HepG2 (cell line): ENCODE results near the gene HSD17B8. TPM values are rescaled to one million over a fixed set of nuclear protein-coding genes. Genes with fewer than 3 reads are reported as not detected.

Source experiments
- ATAC-seq: fragments of 200-7000 bp; cut with Tn5 transposase; 3 replicates; pipeline ENCODE4 v1.9.1; 2020; ENCODE audit warnings: mild to moderate bottlenecking, moderate library complexity
- BruUV-seq: library from RNA; stranded (reverse); fragments of 400-500 nt; replicated peaks from 2 replicates; lab custom pipeline; 2021; lab: Mats Ljungman, UMichigan
- CTCF ChIA-PET: fragments of 300-600 bp; formaldehyde crosslinking; extraction: SDS; loops from one replicate; lab custom pipeline; 2021; ENCODE audit warnings: low total read pairs, inconsistent platforms, low intra/inter-chr PET ratio; lab: Yijun Ruan, JAX
- POLR2A ChIA-PET: fragments of 350-600 bp; sonication (Branson Sonifier 250); formaldehyde crosslinking; loops from one replicate; lab custom pipeline; 2020; ENCODE audit warnings: antibody characterized with exemption, inconsistent platforms; lab: Yijun Ruan, JAX
- DNase-seq: peaks from one replicate; pipeline ENCODE4 v3.0.0-alpha.2; 2015; ENCODE audit warnings: low spot score
- FAIRE-seq: peaks from 3 replicates; lab custom pipeline; 2011; peaks lifted over from hg19 to GRCh38; lab: Jason Lieb, UNC
- H2AFZ ChIP-seq: one replicate; pipeline ENCODE4 v1.6.1; 2011; ENCODE audit warnings: low read length, inconsistent platforms
- H3K27ac ChIP-seq: fragments of 300-600 bp; 3 replicates; pipeline ENCODE4 v1.8.0; 2011; ENCODE audit warnings: mixed run types, mild to moderate bottlenecking, mixed read lengths, low read length, inconsistent platforms; ENCODE audit not compliant: insufficient read depth; ENCODE audit errors: extremely low read length
- H3K27me3 ChIP-seq, 2 experiments: fragments of 200-600 bp in 1 of 2; 2 replicates in 1 of 2; 3 replicates in 1 of 2; pipeline versions ENCODE4 v1.6.0 to v1.8.0; 2011; ENCODE audit warnings: low read length in 2 of 2, mild to moderate bottlenecking in 2 of 2, moderate library complexity in 2 of 2, inconsistent platforms in 1 of 2; ENCODE audit not compliant: insufficient read depth in 2 of 2, control insufficient read depth in 1 of 2
- H3K36me3 ChIP-seq, 2 experiments: fragments of 200-600 bp in 1 of 2; replicated peaks in 1 of 2; 2 replicates in 1 of 2; 3 replicates in 1 of 2; pipeline versions ENCODE4 v1.5.1 to v1.8.0; 2011; ENCODE audit warnings: low read length in 2 of 2, inconsistent platforms in 1 of 2; ENCODE audit not compliant: insufficient read depth in 2 of 2, control insufficient read depth in 1 of 2
- H3K4me1 ChIP-seq: 2 replicates; pipeline ENCODE4 v1.5.1; 2012; ENCODE audit warnings: low read length, inconsistent platforms; ENCODE audit not compliant: insufficient read depth
- H3K4me2 ChIP-seq: 2 replicates; pipeline ENCODE4 v1.6.0; 2011; ENCODE audit warnings: low read depth, low read length, inconsistent platforms
- H3K4me3 ChIP-seq, 3 experiments: fragments of 200-600 bp in 1 of 3; sonication (generic), shearing (Covaris generic) in 1 of 3; replicated peaks in 1 of 3; 2 replicates each; pipeline ENCODE4 v1.5.1; 2011 to 2016; ENCODE audit warnings: low read length in 3 of 3, inconsistent platforms in 2 of 3, low read depth in 2 of 3, mild to moderate bottlenecking in 2 of 3, control low read depth in 1 of 3, mixed read lengths in 1 of 3; ENCODE audit not compliant: insufficient read depth in 1 of 3
- H3K79me2 ChIP-seq: one replicate; pipeline ENCODE4 v1.6.1; 2011; ENCODE audit warnings: low read length, inconsistent platforms; ENCODE audit not compliant: insufficient read depth
- H3K9ac ChIP-seq: 2 replicates; pipeline ENCODE4 v1.6.0; 2011; ENCODE audit warnings: mild to moderate bottlenecking, low read depth, low read length, inconsistent platforms; ENCODE audit not compliant: insufficient read depth
- H3K9me3 ChIP-seq: 2 replicates; pipeline ENCODE4 v1.5.1; 2012; ENCODE audit warnings: mild to moderate bottlenecking, low read length
- H4K20me1 ChIP-seq: 2 replicates; pipeline ENCODE4 v1.6.0; 2011; ENCODE audit warnings: inconsistent platforms, mild to moderate bottlenecking, low read length, moderate library complexity; ENCODE audit not compliant: insufficient read depth
- ATF7 ChIP-seq, 2 experiments: fragments of 450-650 bp in 1 of 2; sonication (generic) in 1 of 2; formaldehyde crosslinking in 1 of 2; IDR thresholded peaks; 2 replicates each; pipeline versions ENCODE4 v1.4.0 to v1.6.1; 2016 to 2020; ENCODE audit warnings: antibody characterized with exemption in 1 of 2, mild to moderate bottlenecking in 1 of 2, missing genetic modification reagents in 1 of 2
- CC2D1A ChIP-seq: sonication (generic); formaldehyde crosslinking; IDR thresholded peaks from 2 replicates; pipeline ENCODE4 v1.8.1; 2023; ENCODE audit warnings: mild to moderate bottlenecking, missing genetic modification reagents
- CREB1 ChIP-seq, 2 experiments: fragments of 450-650 bp in 1 of 2; IDR thresholded peaks; 2 replicates each; pipeline ENCODE4 v1.6.1; 2016 to 2017; ENCODE audit warnings: control low read depth in 1 of 2, mild to moderate bottlenecking in 1 of 2, missing compliant biosample characterization in 1 of 2, missing genetic modification characterization in 1 of 2
- CREBL2 ChIP-seq: sonication (generic); formaldehyde crosslinking; IDR thresholded peaks from 2 replicates; pipeline ENCODE4 v1.8.1; 2023; ENCODE audit warnings: missing genetic modification reagents, mild to moderate bottlenecking, borderline replicate concordance
- KLF12 ChIP-seq: sonication (generic); formaldehyde crosslinking; IDR thresholded peaks from 2 replicates; pipeline ENCODE4 v1.4.0; 2020; ENCODE audit warnings: missing genetic modification reagents, borderline replicate concordance
- MTF1 ChIP-seq: sonication (generic); formaldehyde crosslinking; IDR thresholded peaks from 2 replicates; pipeline ENCODE4 v1.5.0; 2020; ENCODE audit warnings: missing genetic modification reagents
- RAD51 ChIP-seq: fragments of 450-650 bp; IDR thresholded peaks from 2 replicates; pipeline ENCODE4 v1.6.1; 2016; ENCODE audit warnings: borderline replicate concordance
- USF2 ChIP-seq, 2 experiments: sonication (generic) in 1 of 2; formaldehyde crosslinking in 1 of 2; IDR thresholded peaks; 2 replicates each; pipeline versions ENCODE4 v1.5.1 to v1.6.1; 2011 to 2020; ENCODE audit warnings: borderline replicate concordance in 1 of 2, low read depth in 1 of 2, low read length in 1 of 2, mild to moderate bottlenecking in 1 of 2, missing genetic modification reagents in 1 of 2, moderate library complexity in 1 of 2
- ZNF121 ChIP-seq: sonication (generic); formaldehyde crosslinking; IDR thresholded peaks from 2 replicates; pipeline ENCODE4 v1.5.0; 2020; ENCODE audit warnings: mild to moderate bottlenecking, missing genetic modification reagents
- ZNF597 ChIP-seq: sonication (generic); formaldehyde crosslinking; IDR thresholded peaks from 2 replicates; pipeline ENCODE4 v1.5.0; 2020; ENCODE audit warnings: missing genetic modification reagents
- ZNF784 ChIP-seq: sonication (generic); formaldehyde crosslinking; IDR thresholded peaks from 2 replicates; pipeline ENCODE4 v1.5.1; 2020; ENCODE audit warnings: missing genetic modification reagents, mild to moderate bottlenecking, borderline replicate concordance
- WGBS: methylation state at CpG from one replicate; pipeline ENCODE4 v1.1.6; 2017; ENCODE audit warnings: low lambda C conversion rate; 5-methylcytosine and 5-hydroxymethylcytosine counted together
- in situ Hi-C: cut with HindIII; loops from 2 replicates; pipeline ENCODE4 v1.10.0; 2017; ENCODE audit warnings: low pct_unique_long_range_greater_than_20kb; ENCODE audit not compliant: extremely low pct_ligation_motif_present
- intact Hi-C: fragments of 100-400 bp; cut with micrococcal nuclease; formaldehyde crosslinking; loops from one replicate; pipeline ENCODE4 v1.10.0; 2022; ENCODE audit not compliant: unreplicated experiment
- polyA plus RNA-seq, 8 experiments: library from polyadenylated mRNA; depleted of rRNA in 3 of 8; stranded (reverse) in 7 of 8; unstranded in 1 of 8; fragments of >200 nt; fragmentation: Illumina TruSeq in 4 of 8; extraction: Trizol in 4 of 8; gene quantifications; 2 replicates each; pipeline versions ENCODE4 v1.2.1 to v1.2.3, GENCODE V29; 2011 to 2016; ENCODE audit warnings: low read depth in 4 of 8, missing spikeins in 1 of 8, mixed read lengths in 1 of 8; ENCODE audit not compliant: insufficient read depth in 1 of 8
- total RNA-seq, 5 experiments: library from RNA; depleted of rRNA; stranded (reverse); fragments of >200 nt; fragmentation: Illumina TruSeq; extraction: Trizol; gene quantifications; 2 replicates each; pipeline ENCODE4 v1.2.3, GENCODE V29; 2016; ENCODE audit warnings: low read depth in 1 of 5

Gene HSD17B8
- total and polyA plus RNA-seq, 2 of the 13 experiments (the other 11 are each of a cell fraction or from before 2014, with no cell fraction given), result 12.6 to 20.1 TPM

- TF ChIP-seq KLF12 (CRISPR knock-in tag) (no peak), ZNF784 (CRISPR knock-in tag) (no peak), ZNF597 (CRISPR knock-in tag) (no peak), ZNF121 (CRISPR knock-in tag) (no peak)
Observed at GRCh38 chr6:33164176-33164575, 40.3 kb upstream of the HSD17B8 start (continued).

- DNase-seq, result no peak
- H3K27ac ChIP-seq, result no peak overlapping the region
- no peak overlapping the region for H3K9ac ChIP-seq
- intact Hi-C loops, result no loop called here
- H4K20me1 ChIP-seq, result no peaks in the 10 kb centered on the region
- H3K4me2 ChIP-seq, result no peak overlapping the region
- CTCF ChIA-PET, result no interaction called here
- H3K79me2 ChIP-seq, result no peaks in the 10 kb centered on the region
- H2AFZ ChIP-seq, result no peak overlapping the region
- 48% methylated on average over 9 of the region's 14 CpGs for WGBS
- peaks cover 23% of the 10 kb centered on the region for H3K4me1 ChIP-seq
- peaks cover 6 to 23% of the 10 kb centered on the region in 2 experiments; a peak in 4 of 5 replicates for H3K27me3 ChIP-seq
- POLR2A ChIA-PET, result interaction anchor here (1.3 kb wide), 1 partner anchor 84 kb away, joined by 5 read pairs; no protein-coding TSS in a partner anchor
- H3K9me3 ChIP-seq, result no peaks in the 10 kb centered on the region
- in situ Hi-C loops, result loop anchor here (5.0 to 10.0 kb wide), 2 partner anchors 82 to 150 kb away; no protein-coding TSS in a partner anchor
- no peak for TF ChIP-seq CREBL2 (CRISPR knock-in tag)
- peak; percentile 95 for TF ChIP-seq ATF7 (IDR thresholded peaks at IDR 0.05)
- no peak for TF ChIP-seq ATF7 (CRISPR knock-in tag; IDR thresholded peaks at IDR 0.05)
- TF ChIP-seq RAD51, result peak; percentile 79
- TF ChIP-seq MTF1, result no peak
- TF ChIP-seq CC2D1A (CRISPR knock-in tag), result no peak
- TF ChIP-seq CREB1 (IDR thresholded peaks at IDR 0.05), result peak; percentile 96
- no peak for TF ChIP-seq CREB1 (CRISPR knock-in tag; IDR thresholded peaks at IDR 0.05)
- peak; percentile 56; the same call in 1 of the 2 replicates for TF ChIP-seq USF2 (IDR thresholded peaks at IDR 0.05; ENCODE audit: low read depth, low read length)
- TF ChIP-seq USF2 (CRISPR knock-in tag; IDR thresholded peaks at IDR 0.05; ENCODE audit: borderline replicate concordance), result no peak
- BruUV-seq, result no TSS peak
- no peaks in the 10 kb centered on the region for H3K36me3 ChIP-seq
- ATAC-seq, result no peak
- no peak overlapping the region for H3K4me3 ChIP-seq
- FAIRE-seq, result no peak
Observed at GRCh38 chr6:33164665-33165373, 39.6 kb upstream of the HSD17B8 start.
